PC-3 (cell line): ENCODE measurements around the gene LRBA. TPM values are rescaled to one million over a fixed set of nuclear protein-coding genes. Genes with fewer than 3 reads are reported as not detected.
A peak's percentile ranks its signal among the peaks of the same experiment; 100 is the strongest.

Experiments used
- ATAC-seq: fragments of 200-7000 bp; cut with Tn5 transposase; 2 replicates; pipeline ENCODE4 v1.9.1; 2020; ENCODE audit warnings: mild to moderate bottlenecking, moderate library complexity
- BruUV-seq: library from RNA; stranded (reverse); fragments of 400-500 nt; replicated peaks from 2 replicates; lab custom pipeline; 2021; lab: Mats Ljungman, UMichigan
- CTCF ChIA-PET: fragments of 300-600 bp; sonication (Branson Sonifier 250); formaldehyde crosslinking; loops from one replicate; lab custom pipeline; 2022; ENCODE audit warnings: antibody characterized with exemption; lab: Charles Lee
- POLR2A ChIA-PET: fragments of 300-600 bp; sonication (Branson Sonifier 250); formaldehyde crosslinking; loops from one replicate; lab custom pipeline; 2022; ENCODE audit warnings: antibody characterized with exemption; ENCODE audit not compliant: unreplicated experiment; lab: Charles Lee
- DNase-seq: peaks from one replicate; pipeline ENCODE4 v3.0.0-alpha.2; 2015
- H2AFZ ChIP-seq: fragments of 300-600 bp; sonication (generic); 2 replicates; pipeline ENCODE4 v1.6.0; 2016; ENCODE audit warnings: antibody characterized with exemption, low read length
- H3F3A ChIP-seq: fragments of 300-600 bp; sonication (generic); one replicate; pipeline ENCODE4 v1.6.0; 2017; ENCODE audit warnings: antibody characterized with exemption, low read length, control low read depth, mild to moderate bottlenecking; ENCODE audit not compliant: unreplicated experiment
- H3K27ac ChIP-seq: fragments of 300-600 bp; sonication (generic); 2 replicates; pipeline ENCODE4 v1.5.1; 2016; ENCODE audit warnings: mild to moderate bottlenecking, low read length
- H3K27me3 ChIP-seq: fragments of 300-600 bp; sonication (generic); 2 replicates; pipeline ENCODE4 v1.6.1; 2016; ENCODE audit warnings: low read length, mixed read lengths
- H3K36me3 ChIP-seq: fragments of 300-600 bp; sonication (generic); 2 replicates; pipeline ENCODE4 v1.6.1; 2016; ENCODE audit warnings: low read depth, mixed run types, low read length, mixed read lengths
- H3K4me1 ChIP-seq: fragments of 300-600 bp; sonication (generic); 2 replicates; pipeline ENCODE4 v1.5.1; 2016; ENCODE audit warnings: low read length; ENCODE audit not compliant: insufficient read depth
- H3K4me2 ChIP-seq: fragments of 300-600 bp; sonication (generic); 2 replicates; pipeline ENCODE4 v1.6.0; 2016; ENCODE audit warnings: low read length
- H3K4me3 ChIP-seq: fragments of 300-600 bp; sonication (generic); 2 replicates; pipeline ENCODE4 v1.5.1; 2016; ENCODE audit warnings: mild to moderate bottlenecking, low read length, mixed read lengths
- H3K79me2 ChIP-seq: fragments of 300-600 bp; sonication (generic); 2 replicates; pipeline ENCODE4 v1.6.1; 2017; ENCODE audit warnings: low read length, mixed read lengths
- H3K9ac ChIP-seq: fragments of 300-600 bp; sonication (generic); 2 replicates; pipeline ENCODE4 v1.6.0; 2016; ENCODE audit warnings: mild to moderate bottlenecking, low read length
- H3K9me2 ChIP-seq: fragments of 300-600 bp; sonication (generic); replicated peaks from 2 replicates; pipeline ENCODE4 v1.6.1; 2016; ENCODE audit warnings: mixed run types, low read length, mixed read lengths
- H3K9me3 ChIP-seq: fragments of 300-600 bp; sonication (generic); 2 replicates; pipeline ENCODE4 v1.6.1; 2016; ENCODE audit warnings: low read length, mixed read lengths
- H4K20me1 ChIP-seq: fragments of 300-600 bp; sonication (generic); 2 replicates; pipeline ENCODE4 v1.6.1; 2016; ENCODE audit warnings: low read length, mixed read lengths
- CTCF ChIP-seq: fragments of 300-600 bp; sonication (generic); conservative IDR thresholded peaks from 2 replicates; pipeline ENCODE4 v1.5.1; 2017; ENCODE audit warnings: antibody characterized with exemption, low read depth, mild to moderate bottlenecking, low read length
- EZH2 ChIP-seq: fragments of 300-600 bp; sonication (generic); IDR thresholded peaks from one replicate; pipeline ENCODE4 v1.6.1; 2017; ENCODE audit warnings: antibody characterized with exemption, mild to moderate bottlenecking, low read length; ENCODE audit not compliant: unreplicated experiment
- EZH2phosphoT487 ChIP-seq: fragments of 300-600 bp; sonication (generic); IDR thresholded peaks from 2 replicates; pipeline ENCODE4 v1.6.1; 2018; ENCODE audit warnings: mild to moderate bottlenecking, antibody characterized with exemption, low read length, borderline replicate concordance
- intact Hi-C: fragments of 100-400 bp; cut with micrococcal nuclease; formaldehyde crosslinking; loops from 2 replicates; pipeline ENCODE4 v1.9.0; 2023
- total RNA-seq: library from RNA; depleted of rRNA; stranded (reverse); fragments of >200 nt; gene quantifications from 2 replicates; pipeline ENCODE4 v1.2.3, GENCODE V29; 2014

LRBA gene
- total RNA-seq, 1 experiment from 2014 or later, result 40.8 TPM

- peak; percentile 73 for DNase-seq
- TF ChIP-seq EZH2 (no peak), CTCF (no peak), EZH2phosphoT487 (no peak)
- BruUV-seq, result no TSS peak
Observed at GRCh38 chr4:150462743-150463142, 552.3 kb downstream of the LRBA start.

DNA sequence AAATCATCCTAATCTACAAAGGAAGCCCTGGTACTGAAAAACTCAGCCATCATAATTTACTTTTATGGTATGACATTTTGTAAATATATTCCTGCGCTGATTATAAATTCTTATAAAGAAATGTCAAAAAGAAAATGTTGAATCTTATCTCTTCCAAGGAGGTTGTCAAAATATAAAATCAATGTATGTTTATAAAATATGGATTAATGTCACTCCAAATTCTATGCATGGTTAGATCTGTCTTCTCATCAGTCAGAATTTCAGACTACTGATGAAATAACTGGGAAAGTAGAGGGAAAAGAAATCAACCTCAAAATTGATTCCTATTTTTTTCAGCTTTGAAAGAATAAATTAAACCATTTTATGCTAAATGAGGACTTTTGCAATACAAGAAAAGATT lies 553.1 kb downstream of the LRBA start:
- H3K4me3 ChIP-seq, result no peak overlapping the region
- no TSS peak for BruUV-seq
- DNase-seq (no peak), ATAC-seq (no peak)
- CTCF ChIA-PET, result interaction anchor here (0.5 kb wide), 1 partner anchor 142 kb away, joined by 4 read pairs; no protein-coding TSS in a partner anchor
- H3K9ac ChIP-seq, result no peak overlapping the region
- H3F3A ChIP-seq, result no peaks in the 10 kb centered on the region
- H3K27ac ChIP-seq, result no peak overlapping the region
- H3K4me2 ChIP-seq, result peak overlapping the region; percentile 20
- H3K9me2 ChIP-seq, result no peaks in the 10 kb centered on the region
- no peaks in the 10 kb centered on the region for H3K9me3 ChIP-seq
- H3K4me1 ChIP-seq, result peaks cover 20% of the 10 kb centered on the region
- no peaks in the 10 kb centered on the region for H3K27me3 ChIP-seq
- no peaks in the 10 kb centered on the region for H3K79me2 ChIP-seq
- no peaks in the 10 kb centered on the region for H3K36me3 ChIP-seq
- TF ChIP-seq EZH2phosphoT487, result no peak
- no peak for TF ChIP-seq EZH2
- no peak for TF ChIP-seq CTCF
- peaks cover 3% of the 10 kb centered on the region; the same call in 1 of the 2 replicates for H4K20me1 ChIP-seq
- intact Hi-C loops, result loop anchor here (5.0 kb wide), 1 partner anchor 160 kb away; no protein-coding TSS in a partner anchor
- POLR2A ChIA-PET, result no interaction called here
- H2AFZ ChIP-seq, result no peak overlapping the region

More at GRCh38 chr4:150462743-150463142, 552.3 kb downstream of the LRBA start:
- Histone ChIP-seq H4K20me1 (peaks cover 3% of the 10 kb centered on the region; the same call in 1 of the 2 replicates), H3K79me2 (no peaks in the 10 kb centered on the region), H3F3A (no peaks in the 10 kb centered on the region), H3K4me2 (peak overlapping the region; percentile 45; the same call in 1 of the 2 replicates), H3K36me3 (no peaks in the 10 kb centered on the region), H3K4me1 (peaks cover 20% of the 10 kb centered on the region), H3K27me3 (no peaks in the 10 kb centered on the region), H3K9ac (no peak overlapping the region), H3K4me3 (no peak overlapping the region; the same call in 1 of the 2 replicates), H2AFZ (no peak overlapping the region), H3K9me2 (no peaks in the 10 kb centered on the region), H3K9me3 (no peaks in the 10 kb centered on the region), H3K27ac (no peak overlapping the region)
- intact Hi-C loops, result loop anchor here (1.0 to 5.0 kb wide), 3 partner anchors 46 to 160 kb away; no protein-coding TSS in a partner anchor
- CTCF ChIA-PET, result interaction anchor here (0.5 kb wide), 2 partner anchors 143 to 404 kb away, joined by 3 to 4 read pairs; no protein-coding TSS in a partner anchor
- POLR2A ChIA-PET, result no interaction called here
- peak; percentile 83 for ATAC-seq

DNA sequence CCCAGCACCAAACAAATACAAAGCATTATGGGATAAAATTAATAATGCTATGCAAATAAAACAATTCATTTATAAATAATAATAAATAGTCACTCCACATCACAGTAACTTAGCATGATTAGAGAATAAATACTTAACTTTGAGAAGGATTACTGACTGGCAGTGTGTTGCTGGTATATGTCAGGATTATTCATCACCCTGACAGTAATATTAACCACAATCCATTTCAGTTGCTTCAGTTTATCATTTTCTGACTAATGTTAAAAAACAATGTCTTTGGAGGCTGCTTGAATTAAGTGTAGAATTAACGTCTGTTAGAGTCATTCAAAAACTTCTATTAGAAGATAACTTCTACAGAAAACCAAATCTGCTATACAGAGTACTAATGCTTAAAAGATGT lies 557.3 kb downstream of the LRBA start:
- no TSS peak for BruUV-seq
- ChIA-PET POLR2A (no interaction called here), CTCF (no interaction called here)
- Histone ChIP-seq H3K9me3 (no peaks in the 10 kb centered on the region), H4K20me1 (peaks cover 3% of the 10 kb centered on the region; the same call in 1 of the 2 replicates), H3F3A (no peaks in the 10 kb centered on the region), H3K9me2 (no peaks in the 10 kb centered on the region), H3K4me2 (no peak overlapping the region), H3K79me2 (no peaks in the 10 kb centered on the region), H3K27ac (no peak overlapping the region), H2AFZ (no peak overlapping the region), H3K36me3 (no peaks in the 10 kb centered on the region), H3K27me3 (no peaks in the 10 kb centered on the region), H3K4me3 (no peak overlapping the region), H3K9ac (no peak overlapping the region), H3K4me1 (peaks cover 10% of the 10 kb centered on the region)
- no peak for TF ChIP-seq EZH2phosphoT487
- no peak for TF ChIP-seq CTCF
- TF ChIP-seq EZH2, result no peak
- intact Hi-C loops, result no loop called here
- DNase-seq (peak; percentile 9), ATAC-seq (no peak)
